ENCODE results near the gene STARD3.
"Not testable (repeated sequence)": the region's sequence is repeated elsewhere in the genome, so short reads cannot be mapped to it uniquely, and the experiment has no call there.

STARD3 gene

GRCh38 chr17:39695089-39695474, 58.1 kb downstream of the STARD3 start:
- no peak for DNase-seq (ENCODE audit: low read depth)

DNA sequence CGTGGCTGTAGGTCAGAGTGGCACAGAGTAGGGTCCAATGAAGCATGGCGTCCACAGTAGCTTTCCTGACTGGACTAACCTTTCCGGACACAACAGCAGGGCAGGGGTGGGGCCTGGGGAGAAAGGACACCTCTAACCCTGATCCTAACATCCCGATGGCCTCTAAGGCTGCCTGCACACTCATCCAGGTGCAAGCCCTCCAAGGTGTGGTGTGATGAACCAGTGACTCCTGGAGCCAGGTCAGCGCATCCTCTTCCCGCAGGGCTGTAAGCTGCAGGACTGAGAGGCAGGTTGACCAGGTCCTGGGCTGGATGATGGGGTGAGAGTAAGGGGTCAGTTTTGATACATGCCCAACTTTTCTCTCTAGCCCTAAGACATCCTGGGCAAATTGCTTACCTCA, 59.8 kb downstream of the STARD3 start:
- DNase-seq (ENCODE audit: low read depth): no peak

DNA sequence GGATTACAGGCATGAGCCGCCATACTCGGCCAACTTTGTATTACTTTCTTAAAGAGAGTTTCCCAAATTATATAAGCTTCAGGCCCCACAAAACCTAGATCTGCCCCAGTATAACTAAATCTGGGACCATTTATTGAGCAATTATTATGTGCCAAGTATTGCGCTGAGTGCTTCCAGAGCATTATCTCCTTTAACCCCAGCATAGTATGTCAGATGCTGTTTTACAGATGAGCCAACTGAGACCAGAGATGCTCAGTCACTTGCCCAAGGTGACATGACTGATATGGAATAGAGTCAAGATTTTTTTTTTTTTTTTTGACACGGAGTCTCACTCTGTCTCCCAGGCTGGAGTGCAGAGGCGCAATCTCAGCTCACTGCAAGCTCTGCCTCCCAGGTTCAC, 61.0 kb downstream of the STARD3 start:
- DNase-seq (ENCODE audit: low read depth): no peak

GRCh38 chr17:39699157-39699817, 62.3 kb downstream of the STARD3 start:
- not testable (repeated sequence) for DNase-seq (ENCODE audit: low read depth)

DNA sequence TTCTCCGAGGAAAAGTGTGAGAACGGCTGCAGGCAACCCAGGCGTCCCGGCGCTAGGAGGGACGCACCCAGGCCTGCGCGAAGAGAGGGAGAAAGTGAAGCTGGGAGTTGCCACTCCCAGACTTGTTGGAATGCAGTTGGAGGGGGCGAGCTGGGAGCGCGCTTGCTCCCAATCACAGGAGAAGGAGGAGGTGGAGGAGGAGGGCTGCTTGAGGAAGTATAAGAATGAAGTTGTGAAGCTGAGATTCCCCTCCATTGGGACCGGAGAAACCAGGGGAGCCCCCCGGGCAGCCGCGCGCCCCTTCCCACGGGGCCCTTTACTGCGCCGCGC, 62.8 kb downstream of the STARD3 start, which contains the start of gene ERBB2:
Gene ERBB2 (plus strand): TSS at position 247 of the 330 bp plus-strand sequence. CDS start 175 bp downstream, outside the sequence.
- DNase-seq (ENCODE audit: low read depth): no peak

GRCh38 chr17:39700148-39700987, 63.4 kb downstream of the STARD3 start:
- DNase-seq (ENCODE audit: low read depth): no peak

DNA sequence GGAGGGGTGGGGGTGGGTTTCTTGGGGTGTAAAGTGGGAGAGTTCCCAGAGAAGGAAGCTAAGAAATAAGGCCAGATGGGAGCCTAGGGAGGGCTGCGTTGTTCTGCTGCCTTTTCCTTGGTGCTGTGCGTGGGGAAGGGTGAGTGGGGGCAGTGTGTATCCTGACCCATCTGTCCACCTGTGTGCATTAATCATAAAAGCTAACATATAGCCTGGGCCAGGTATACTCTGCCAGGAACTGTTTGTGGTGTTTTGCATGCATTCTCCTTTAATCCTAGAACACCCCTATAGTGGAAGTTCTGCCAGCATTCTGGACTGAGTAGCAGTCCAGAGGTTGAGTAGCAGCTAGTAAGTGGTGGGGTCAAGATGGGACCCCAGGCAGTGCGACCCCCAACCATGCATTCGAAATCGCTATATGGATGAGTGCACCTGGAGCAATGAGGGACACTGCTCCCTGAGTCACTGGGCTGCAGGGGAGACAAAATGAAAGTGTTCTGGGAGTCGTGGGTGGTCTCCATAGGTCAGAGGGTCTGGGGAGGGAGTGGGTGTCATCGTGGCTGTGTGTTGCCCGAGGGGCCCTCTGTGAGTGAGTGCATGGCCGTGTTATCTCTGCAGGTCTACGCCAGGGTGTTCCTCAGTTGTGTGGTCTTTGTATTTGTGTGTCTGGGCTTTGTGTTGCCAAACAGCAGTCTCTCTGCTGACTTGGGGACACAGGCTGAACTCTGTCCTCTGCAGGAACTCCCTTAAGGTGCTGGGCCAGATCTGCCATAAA, 64.3 kb downstream of the STARD3 start:
- DNase-seq (ENCODE audit: low read depth): no peak

DNA sequence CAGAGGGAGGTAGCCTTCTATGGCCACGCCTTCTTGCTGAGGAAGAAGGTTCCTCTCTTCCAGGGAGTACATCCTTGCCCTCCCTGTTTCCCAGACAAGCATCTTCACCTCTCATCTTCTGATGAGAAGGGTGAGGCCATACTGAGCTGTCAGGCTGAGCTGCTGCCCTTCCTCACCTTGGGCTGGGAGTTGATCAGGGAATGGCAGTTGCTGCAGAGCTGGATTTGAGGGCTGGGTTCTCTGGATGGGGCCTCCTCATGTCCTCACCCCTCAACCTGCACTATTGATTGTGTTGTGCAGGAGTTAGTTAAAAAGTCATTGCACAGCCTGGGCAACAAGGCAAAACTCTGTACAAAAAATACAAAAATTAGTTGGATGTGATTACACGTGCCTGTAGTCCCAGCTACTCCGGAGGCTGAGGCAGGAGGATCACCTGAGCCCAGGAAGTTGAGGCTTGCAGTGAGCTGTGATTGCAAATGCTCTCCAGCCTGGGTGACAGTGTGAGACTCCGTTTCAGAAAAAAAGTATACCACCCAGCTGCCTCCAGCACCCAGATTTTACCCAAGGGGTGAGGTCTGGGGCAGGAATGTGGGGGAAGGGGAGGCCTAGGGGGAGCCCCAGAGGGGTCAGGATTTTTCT, 65.0 kb downstream of the STARD3 start:
- no peak for DNase-seq (ENCODE audit: low read depth)

GRCh38 chr17:39702901-39703893, 66.3 kb downstream of the STARD3 start:
- no peak for DNase-seq (ENCODE audit: low read depth)

GRCh38 chr17:39703913-39704312, 67.0 kb downstream of the STARD3 start:
- DNase-seq (ENCODE audit: low read depth): no peak

- DNase-seq (ENCODE audit: low read depth): no peak
These were observed 68.0 kb downstream of the STARD3 start for GRCh38 chr17:39704821-39705551.

DNA sequence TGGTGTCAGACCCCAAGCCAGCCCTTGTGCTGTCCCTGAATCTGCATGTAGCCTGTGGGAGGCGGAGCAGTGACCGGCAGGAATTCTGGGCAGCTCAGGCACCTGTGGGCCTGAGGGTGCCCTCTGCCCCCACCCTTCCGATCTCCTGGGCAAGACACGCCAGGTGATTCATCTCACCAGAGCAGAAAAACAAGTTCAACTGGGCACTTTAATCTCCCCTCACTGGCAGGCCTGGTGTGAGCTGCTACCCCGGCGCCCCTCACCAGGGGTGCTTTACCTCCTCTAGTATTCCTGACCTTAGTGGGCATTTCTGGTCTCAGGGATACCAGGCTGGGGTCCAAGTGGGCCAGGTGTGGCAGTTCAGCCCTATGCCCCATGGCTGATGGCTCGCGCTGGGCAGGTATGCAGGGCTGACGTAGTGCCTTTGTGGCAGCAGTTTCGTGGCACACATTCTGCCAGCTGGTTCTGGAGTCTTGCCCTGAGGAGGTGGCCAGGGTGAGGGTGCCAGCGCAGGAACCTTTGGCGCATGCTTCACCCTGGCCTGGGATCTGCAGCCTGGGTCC, 68.9 kb downstream of the STARD3 start:
- no peak for DNase-seq (ENCODE audit: low read depth)

DNA sequence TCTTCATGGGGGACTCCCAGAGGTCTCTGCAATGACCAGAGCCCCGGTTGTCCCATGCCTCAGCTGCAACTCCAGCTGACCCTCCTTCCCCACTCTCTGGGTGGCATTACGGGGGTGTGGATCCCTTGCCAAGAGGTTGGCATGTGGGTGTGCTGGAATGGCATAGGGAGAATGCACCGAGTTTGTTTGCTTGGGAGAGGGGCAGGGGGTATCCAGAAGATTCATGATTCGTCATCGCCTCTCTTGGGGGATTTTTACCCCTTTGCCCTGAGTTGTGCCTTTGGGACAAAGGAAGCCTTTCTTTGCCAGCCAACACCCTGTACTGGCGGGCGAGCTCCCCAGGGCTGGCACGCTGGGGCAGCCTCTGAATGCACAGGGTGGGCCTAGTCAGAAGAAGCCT, 69.4 kb downstream of the STARD3 start:
- DNase-seq (ENCODE audit: low read depth): no peak

GRCh38 chr17:39706921-39707337, 70.0 kb downstream of the STARD3 start:
- DNase-seq (ENCODE audit: low read depth): no peak

DNA sequence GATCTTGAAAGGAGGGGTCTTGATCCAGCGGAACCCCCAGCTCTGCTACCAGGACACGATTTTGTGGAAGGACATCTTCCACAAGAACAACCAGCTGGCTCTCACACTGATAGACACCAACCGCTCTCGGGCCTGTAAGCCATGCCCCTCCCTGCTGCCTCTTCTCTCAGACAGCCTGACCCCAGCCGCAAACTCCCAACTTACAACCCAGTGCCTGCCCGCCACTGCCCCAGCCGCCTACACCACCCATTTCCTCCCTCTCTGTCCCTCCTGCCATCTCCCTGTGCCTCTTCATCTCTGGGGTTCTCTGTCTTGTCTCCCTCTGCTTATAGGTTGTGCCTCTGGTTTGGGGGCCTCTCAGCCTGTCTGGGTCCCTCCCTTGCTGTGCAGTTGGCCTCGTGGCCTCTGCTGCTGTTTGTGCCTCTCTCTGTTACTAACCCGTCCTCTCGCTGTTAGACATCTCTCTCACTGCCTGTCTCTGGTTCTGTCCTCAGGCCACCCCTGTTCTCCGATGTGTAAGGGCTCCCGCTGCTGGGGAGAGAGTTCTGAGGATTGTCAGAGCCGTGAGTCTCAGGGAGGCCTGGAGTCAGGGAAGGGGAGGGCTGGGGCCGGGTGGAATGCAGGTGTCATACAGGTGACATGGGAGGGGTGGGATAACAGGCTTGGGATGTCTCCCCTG, 72.5 kb downstream of the STARD3 start:
- DNase-seq (ENCODE audit: low read depth): no peak

- no peak for DNase-seq (ENCODE audit: low read depth)
These were observed 73.3 kb downstream of the STARD3 start for GRCh38 chr17:39709998-39710964.

GRCh38 chr17:39711071-39711470, 74.1 kb downstream of the STARD3 start:
- DNase-seq (ENCODE audit: low read depth): not testable (repeated sequence)

DNA sequence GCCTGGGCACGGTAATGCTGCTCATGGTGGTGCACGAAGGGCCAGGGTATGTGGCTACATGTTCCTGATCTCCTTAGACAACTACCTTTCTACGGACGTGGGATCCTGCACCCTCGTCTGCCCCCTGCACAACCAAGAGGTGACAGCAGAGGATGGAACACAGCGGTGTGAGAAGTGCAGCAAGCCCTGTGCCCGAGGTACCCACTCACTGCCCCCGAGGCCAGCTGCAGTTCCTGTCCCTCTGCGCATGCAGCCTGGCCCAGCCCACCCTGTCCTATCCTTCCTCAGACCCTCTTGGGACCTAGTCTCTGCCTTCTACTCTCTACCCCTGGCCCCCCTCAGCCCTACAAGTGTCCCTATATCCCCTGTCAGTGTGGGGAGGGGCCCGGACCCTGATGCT, 74.9 kb downstream of the STARD3 start:
- DNase-seq (ENCODE audit: low read depth): no peak
